Tibial nerve (tissue), 4 donors: Measurements from ENCODE around the gene LCP1. TPM values are rescaled to one million over a fixed set of nuclear protein-coding genes. Genes with fewer than 3 reads are reported as not detected.

Experiments
- DNase-seq, 2 donors: peaks; one replicate each; pipeline ENCODE4 v3.0.0-alpha.2; 2019; ENCODE audit warnings: low spot score in 2 of 2
- H3K27ac ChIP-seq, 4 donors: fragments of 200-600 bp; sonication (generic) in 3 of 4; one replicate each; pipeline ENCODE4 v1.5.1; 2017 to 2019; ENCODE audit warnings: mild to moderate bottlenecking in 1 of 4
- H3K27me3 ChIP-seq, 2 donors: fragments of 200-600 bp; sonication (generic) in 1 of 2; one replicate each; pipeline versions ENCODE4 v1.5.1 to v1.6.0; 2017 to 2019
- H3K36me3 ChIP-seq, 3 donors: fragments of 200-600 bp; sonication (generic); one replicate each; pipeline ENCODE4 v1.5.1; 2018 to 2019
- H3K4me1 ChIP-seq, 4 donors: fragments of 200-600 bp; sonication (generic) in 3 of 4; one replicate each; pipeline ENCODE4 v1.5.1; 2017 to 2019
- H3K4me3 ChIP-seq, 4 donors: fragments of 200-600 bp; sonication (generic) in 3 of 4; one replicate each; pipeline ENCODE4 v1.5.1; 2017 to 2019; ENCODE audit warnings: mild to moderate bottlenecking in 1 of 4, moderate library complexity in 1 of 4
- H3K9me3 ChIP-seq, 4 donors: fragments of 200-600 bp; sonication (generic) in 3 of 4; one replicate each; pipeline ENCODE4 v1.5.1; 2017 to 2019
- CTCF ChIP-seq, 5 experiments: fragments of 200-600 bp in 3 of 5; fragments of 450-650 bp in 2 of 5; sonication (generic) in 3 of 5; IDR thresholded peaks; one replicate each; pipeline ENCODE4 v1.5.1; 2016 to 2019; ENCODE audit warnings: antibody characterized with exemption in 5 of 5, mild to moderate bottlenecking in 3 of 5, moderate library complexity in 2 of 5
- EP300 ChIP-seq, 2 donors: sonication (generic); formaldehyde crosslinking; IDR thresholded peaks; one replicate each; pipeline ENCODE4 v1.6.1; 2017; ENCODE audit warnings: antibody characterized with exemption in 2 of 2, mild to moderate bottlenecking in 1 of 2
- POLR2A ChIP-seq, 2 donors: fragments of 450-650 bp; IDR thresholded peaks; one replicate each; pipeline ENCODE4 v1.6.1; 2017; ENCODE audit warnings: antibody characterized with exemption in 2 of 2, mild to moderate bottlenecking in 2 of 2, moderate library complexity in 2 of 2
- WGBS, 2 donors: methylation state at CpG; one replicate each; pipeline ENCODE4 v1.1.5; 2018; 5-methylcytosine and 5-hydroxymethylcytosine counted together
- total RNA-seq, 4 donors: library from RNA; depleted of rRNA; stranded (reverse); fragments of >200 nt; gene quantifications; one replicate each; pipeline ENCODE4 v1.1.0, GENCODE V29; 2016

The LCP1 gene
- total RNA-seq, 4 donors from 2014 or later, result 18.1 to 62.7 (median 22.4) TPM

DNA sequence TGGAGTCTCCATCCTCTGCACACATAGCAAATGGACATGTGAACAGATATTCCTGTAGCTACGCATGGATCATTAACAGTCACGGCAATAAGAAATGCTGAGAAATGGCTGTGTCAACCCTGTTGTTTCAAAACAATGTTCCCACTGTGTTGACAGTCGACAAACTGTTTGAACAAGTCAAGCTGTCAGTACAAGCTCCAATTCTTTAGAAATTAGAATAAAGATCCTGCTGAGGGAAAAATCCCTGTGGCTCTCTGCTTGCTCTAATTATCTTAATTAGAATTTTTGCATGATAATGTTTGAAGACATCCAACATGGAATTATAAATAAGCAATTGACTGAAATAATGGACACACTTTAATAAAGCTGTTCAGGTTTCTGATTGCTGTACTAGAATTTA lies 39.2 kb downstream of the LCP1 start:
- H3K27me3 ChIP-seq, result no peaks in the 10 kb centered on the region
- no peak for TF ChIP-seq POLR2A (IDR thresholded peaks at IDR 0.05)
- TF ChIP-seq CTCF (IDR thresholded peaks at IDR 0.05), result no peak
- TF ChIP-seq EP300 (IDR thresholded peaks at IDR 0.05), result no peak
- H3K36me3 ChIP-seq, result no peaks in the 10 kb centered on the region
- no peak overlapping the region for H3K4me3 ChIP-seq
- no peak overlapping the region for H3K27ac ChIP-seq
- DNase-seq, result no peak
- H3K9me3 ChIP-seq, result no peaks in the 10 kb centered on the region
- WGBS, 2 donors, result 55 to 60% methylated on average over 3 of the region's 3 CpGs
- H3K4me1 ChIP-seq, result no peaks in the 10 kb centered on the region

DNA sequence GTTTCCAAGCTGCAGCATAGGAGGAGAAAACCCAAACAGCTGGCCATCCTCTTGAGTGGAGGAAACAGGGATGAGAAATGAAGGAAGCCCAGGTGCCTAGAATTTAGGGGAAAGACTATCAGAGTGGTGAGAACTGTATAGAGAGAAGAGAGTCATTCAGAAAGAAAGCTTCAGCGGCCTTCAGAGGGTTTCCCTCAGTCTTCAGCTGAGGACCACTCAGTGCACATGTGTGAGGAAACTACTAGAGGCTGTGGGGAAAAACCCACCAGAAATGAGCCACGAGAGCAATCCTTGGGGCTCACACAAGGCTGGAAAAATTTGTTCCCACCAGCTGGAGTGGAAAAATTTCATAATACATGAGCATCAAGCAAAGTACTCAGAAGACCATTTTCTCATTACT lies 41.9 kb downstream of the LCP1 start:
- DNase-seq, result no peak
- H3K36me3 ChIP-seq, result no peaks in the 10 kb centered on the region
- TF ChIP-seq CTCF (IDR thresholded peaks at IDR 0.05) (no peak), EP300 (IDR thresholded peaks at IDR 0.05) (no peak), POLR2A (IDR thresholded peaks at IDR 0.05) (no peak)
- H3K4me1 ChIP-seq, result no peaks in the 10 kb centered on the region
- H3K4me3 ChIP-seq, result no peak overlapping the region
- H3K27me3 ChIP-seq, result no peaks in the 10 kb centered on the region
- WGBS, 2 donors, result 71 to 80% methylated on average over 2 of the region's 2 CpGs
- no peaks in the 10 kb centered on the region for H3K9me3 ChIP-seq
- H3K27ac ChIP-seq, result no peak overlapping the region

DNA sequence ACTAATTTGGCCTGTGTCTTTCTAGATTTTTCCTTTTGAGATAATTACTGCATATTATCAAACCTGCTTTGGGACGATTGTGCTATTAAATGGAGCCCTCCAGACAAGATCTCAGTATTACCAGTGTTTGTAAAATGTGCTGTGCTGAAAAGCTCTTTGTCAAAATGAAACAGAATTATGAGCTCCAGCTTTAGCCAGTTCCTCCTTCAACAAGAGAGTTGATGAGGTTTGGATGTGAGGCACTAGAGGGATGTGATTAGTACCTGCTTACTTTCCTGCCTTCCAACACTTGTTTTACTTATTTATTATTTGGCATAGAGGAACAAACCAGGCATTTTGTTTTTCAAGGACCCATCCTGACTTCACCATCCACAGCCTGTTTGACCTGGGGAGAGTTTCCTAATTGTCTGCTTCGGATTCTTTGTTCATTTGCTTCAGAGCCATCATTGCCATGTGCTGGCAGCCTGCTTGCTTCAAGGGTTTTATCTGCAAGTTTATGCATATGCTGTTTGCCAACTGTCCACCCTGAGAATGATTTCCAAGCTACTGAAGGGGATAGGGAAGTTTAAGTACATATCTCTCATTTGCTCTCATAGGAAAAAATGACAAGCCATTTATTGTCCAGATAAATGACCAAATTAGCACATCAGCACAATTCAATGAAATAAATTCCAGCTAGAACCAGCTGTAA lies 44.2 kb downstream of the LCP1 start:
- H3K4me1 ChIP-seq, result no peaks in the 10 kb centered on the region
- no peak for DNase-seq
- no peak overlapping the region for H3K4me3 ChIP-seq
- no peaks in the 10 kb centered on the region for H3K36me3 ChIP-seq
- H3K27ac ChIP-seq, result no peak overlapping the region
- whole genome bisulfite sequencing, 2 donors, result 57 to 67% methylated on average over 2 of the region's 2 CpGs
- TF ChIP-seq EP300 (IDR thresholded peaks at IDR 0.05) (no peak), CTCF (IDR thresholded peaks at IDR 0.05) (no peak), POLR2A (IDR thresholded peaks at IDR 0.05) (no peak)
- no peaks in the 10 kb centered on the region for H3K9me3 ChIP-seq
- H3K27me3 ChIP-seq, result no peaks in the 10 kb centered on the region

DNA sequence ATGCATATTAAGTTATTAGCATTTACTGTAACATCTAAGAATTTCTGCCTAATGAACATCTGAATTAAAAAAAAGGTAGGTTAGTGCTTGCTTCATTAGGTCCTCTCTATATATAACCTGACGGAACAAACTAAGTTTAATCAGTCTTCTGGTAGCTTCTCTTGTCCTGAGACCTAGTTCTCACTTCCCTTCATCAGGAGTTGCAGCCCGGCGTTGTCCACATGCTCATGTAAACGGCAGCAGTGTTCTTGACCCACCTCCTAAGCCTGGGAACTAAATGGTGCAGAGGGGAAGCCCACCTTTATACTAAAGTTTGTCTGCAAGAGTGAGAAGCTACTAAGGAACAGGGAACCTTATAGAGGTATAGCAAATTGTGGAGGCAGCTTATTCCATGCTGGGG lies 45.3 kb downstream of the LCP1 start:
- no peaks in the 10 kb centered on the region for H3K27me3 ChIP-seq
- H3K4me3 ChIP-seq, result no peak overlapping the region
- DNase-seq, result no peak
- TF ChIP-seq CTCF (IDR thresholded peaks at IDR 0.05), result no peak
- TF ChIP-seq EP300 (IDR thresholded peaks at IDR 0.05), result no peak
- no peak for TF ChIP-seq POLR2A (IDR thresholded peaks at IDR 0.05)
- H3K9me3 ChIP-seq, result no peaks in the 10 kb centered on the region
- no peaks in the 10 kb centered on the region for H3K4me1 ChIP-seq
- no peaks in the 10 kb centered on the region for H3K36me3 ChIP-seq
- WGBS, 2 donors, result 83 to 85% methylated on average over 4 of the region's 4 CpGs
- H3K27ac ChIP-seq, result no peak overlapping the region

DNA sequence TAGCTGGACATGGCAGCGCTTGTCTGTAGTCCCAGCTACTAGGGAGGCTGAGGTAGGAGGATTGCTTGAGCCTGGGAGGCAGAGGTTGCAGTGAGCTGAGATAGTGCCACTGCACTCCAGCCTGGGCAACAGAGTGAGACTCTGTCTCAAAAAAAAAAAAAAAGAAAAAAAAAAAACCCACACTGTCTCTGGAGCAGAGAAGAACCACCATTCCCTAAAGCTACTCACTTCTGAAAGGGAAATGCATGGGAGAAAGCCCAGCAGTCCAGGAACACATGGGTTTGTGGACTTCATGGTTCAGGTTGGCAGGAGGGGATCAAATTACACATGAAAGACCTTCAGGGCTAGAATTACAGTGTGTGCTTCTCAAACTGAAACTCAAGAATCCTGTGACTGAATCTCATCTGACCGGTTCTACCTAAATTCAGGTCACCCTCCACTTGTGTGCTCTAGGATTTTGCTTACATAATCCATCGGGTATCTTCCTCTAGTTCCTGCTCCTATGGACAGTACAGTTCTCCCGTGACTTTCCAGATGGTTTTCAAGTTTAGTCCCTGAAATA lies 46.9 kb downstream of the LCP1 start:
- Histone ChIP-seq H3K27ac (no peak overlapping the region), H3K4me3 (no peak overlapping the region), H3K9me3 (no peaks in the 10 kb centered on the region), H3K27me3 (no peaks in the 10 kb centered on the region), H3K36me3 (no peaks in the 10 kb centered on the region), H3K4me1 (no peaks in the 10 kb centered on the region)
- TF ChIP-seq CTCF (IDR thresholded peaks at IDR 0.05) (no peak), POLR2A (IDR thresholded peaks at IDR 0.05) (no peak), EP300 (IDR thresholded peaks at IDR 0.05) (no peak)
- 63 to 66% methylated on average over 4 of the region's 4 CpGs for WGBS, 2 donors
- DNase-seq, result no peak
